NCI-H2196 treated with DMSO at 0.1 percent for 48 hours (cell line): ENCODE data around the gene COP1.

Source experiments
- DNase-seq: peaks from one replicate; lab custom pipeline; 2025; ENCODE audit not compliant: unreplicated experiment; lab: John Stamatoyannopoulos, UW

The COP1 gene

GRCh38 chr1:176201568-176201967, 5.5 kb downstream of the COP1 start:
- DNase-seq = no peak

GRCh38 chr1:176199707-176200106, 7.4 kb downstream of the COP1 start:
- DNase-seq = no peak

- no peak for DNase-seq
Observed at GRCh38 chr1:176198413-176198812, 8.7 kb downstream of the COP1 start.

GRCh38 chr1:176196728-176197127, 10.4 kb downstream of the COP1 start:
- no peak for DNase-seq

- DNase-seq = no peak
Observed at GRCh38 chr1:176195547-176195946, 11.5 kb downstream of the COP1 start.

GRCh38 chr1:176193663-176194062, 13.4 kb downstream of the COP1 start:
- no peak for DNase-seq

GRCh38 chr1:176193023-176193422, 14.1 kb downstream of the COP1 start:
- no peak for DNase-seq

GRCh38 chr1:176188604-176189003, 18.5 kb downstream of the COP1 start:
- no peak for DNase-seq

GRCh38 chr1:176187001-176187400, 20.1 kb downstream of the COP1 start:
- no peak for DNase-seq

GRCh38 chr1:176183618-176184017, 23.5 kb downstream of the COP1 start:
- DNase-seq = no peak

- no peak for DNase-seq
Observed at GRCh38 chr1:176178316-176178715, 28.8 kb downstream of the COP1 start.

GRCh38 chr1:176177764-176178163, 29.3 kb downstream of the COP1 start:
- DNase-seq = no peak

- DNase-seq = no peak
Observed at GRCh38 chr1:176174108-176174507, 33.0 kb downstream of the COP1 start.

GRCh38 chr1:176172215-176172614, 34.9 kb downstream of the COP1 start:
- no peak for DNase-seq

GRCh38 chr1:176167210-176167609, 39.9 kb downstream of the COP1 start:
- DNase-seq = no peak

- no peak for DNase-seq
Observed at GRCh38 chr1:176165573-176165972, 41.5 kb downstream of the COP1 start.

GRCh38 chr1:176164014-176164678, 42.9 kb downstream of the COP1 start:
- no peak for DNase-seq

- DNase-seq = no peak
Observed at GRCh38 chr1:176159993-176160392, 47.1 kb downstream of the COP1 start.

GRCh38 chr1:176157995-176158394, 49.1 kb downstream of the COP1 start:
- DNase-seq = no peak

GRCh38 chr1:176149939-176150807, 56.9 kb downstream of the COP1 start:
- DNase-seq = no peak

GRCh38 chr1:176144526-176144925, 62.6 kb downstream of the COP1 start:
- no peak for DNase-seq

GRCh38 chr1:176142973-176143372, 64.1 kb downstream of the COP1 start:
- DNase-seq = no peak
